Transverse colon (tissue), 4 donors: Measurements from ENCODE around the gene HEG1. TPM values are rescaled to one million over a fixed set of nuclear protein-coding genes. Genes with fewer than 3 reads are reported as not detected.

Experiments used
- DNase-seq: peaks from one replicate; pipeline ENCODE4 v3.0.0-alpha.2; 2019
- H3K27ac ChIP-seq, 4 donors: fragments of 200-600 bp; sonication (generic); 2 replicates each; pipeline ENCODE4 v1.5.1; 2016 to 2018; ENCODE audit warnings: inconsistent platforms in 4 of 4
- H3K27me3 ChIP-seq: fragments of 200-600 bp; sonication (generic); 2 replicates; pipeline ENCODE4 v1.5.1; 2017; ENCODE audit warnings: inconsistent platforms
- H3K36me3 ChIP-seq, 4 donors: fragments of 200-600 bp; sonication (generic); 2 replicates each; pipeline ENCODE4 v1.5.1; 2017 to 2019; ENCODE audit warnings: inconsistent platforms in 4 of 4
- H3K4me1 ChIP-seq, 4 donors: fragments of 200-600 bp; sonication (generic); 2 replicates each; pipeline ENCODE4 v1.5.1; 2017 to 2020; ENCODE audit warnings: inconsistent platforms in 4 of 4
- H3K4me3 ChIP-seq, 4 donors: fragments of 200-600 bp; sonication (generic); 1 replicate in 1 of 4; 2 replicates in 3 of 4; pipeline versions ENCODE4 v1.5.1 to v1.6.1; 2017 to 2019; ENCODE audit warnings: inconsistent platforms in 4 of 4
- H3K9me3 ChIP-seq, 2 donors: fragments of 200-600 bp; sonication (generic); 2 replicates each; pipeline ENCODE4 v1.5.1; 2017 to 2019; ENCODE audit warnings: inconsistent platforms in 2 of 2
- EP300 ChIP-seq: sonication (generic); formaldehyde crosslinking; IDR thresholded peaks from one replicate; pipeline ENCODE4 v1.6.1; 2017; ENCODE audit warnings: antibody characterized with exemption, low read depth
- POLR2A ChIP-seq: fragments of 450-650 bp; IDR thresholded peaks from one replicate; pipeline ENCODE4 v1.6.1; 2016; ENCODE audit warnings: antibody characterized with exemption, mild to moderate bottlenecking, moderate library complexity
- POLR2AphosphoS5 ChIP-seq, 3 donors: sonication (generic); formaldehyde crosslinking; IDR thresholded peaks; one replicate each; pipeline ENCODE4 v1.6.1; 2016; ENCODE audit warnings: antibody characterized with exemption in 3 of 3
- WGBS, 2 donors: methylation state at CpG; one replicate each; pipeline ENCODE4 v1.1.5; 2018; ENCODE audit warnings: low coverage in 1 of 2; 5-methylcytosine and 5-hydroxymethylcytosine counted together
- in situ Hi-C, 4 donors: fragments of 200-750 bp; cut with MboI; loops; one replicate each; pipeline versions ENCODE4 v1.15.0 to v1.15.1; 2017; ENCODE audit warnings: low sequenced_read_pairs in 3 of 4, low pct_ligation_motif_present in 1 of 4, low pct_unique_long_range_greater_than_20kb in 1 of 4
- intact Hi-C: fragments of 100-400 bp; cut with DNase I; formaldehyde crosslinking; loops from one replicate; pipeline ENCODE4 v1.15.1; 2023; ENCODE audit warnings: low total_unique reads
- total RNA-seq, 4 donors: library from RNA; depleted of rRNA; stranded (reverse); fragments of >200 nt; gene quantifications; one replicate each; pipeline ENCODE4 v1.1.0, GENCODE V29; 2016
- TF ChIP-seq, protein P1 (sequence below), 5 experiments: fragments of 200-600 bp in 3 of 5; fragments of 450-650 bp in 2 of 5; sonication (generic) in 3 of 5; IDR thresholded peaks; 1 replicate in 2 of 5; 2 replicates in 3 of 5; pipeline ENCODE4 v1.5.1; 2016 to 2017; ENCODE audit warnings: antibody characterized with exemption in 5 of 5, inconsistent platforms in 3 of 5, mild to moderate bottlenecking in 2 of 5, moderate library complexity in 1 of 5

HEG1 gene
- total RNA-seq, 4 donors from 2014 or later = 8.9 to 97.3 (median 10.6) TPM

DNA sequence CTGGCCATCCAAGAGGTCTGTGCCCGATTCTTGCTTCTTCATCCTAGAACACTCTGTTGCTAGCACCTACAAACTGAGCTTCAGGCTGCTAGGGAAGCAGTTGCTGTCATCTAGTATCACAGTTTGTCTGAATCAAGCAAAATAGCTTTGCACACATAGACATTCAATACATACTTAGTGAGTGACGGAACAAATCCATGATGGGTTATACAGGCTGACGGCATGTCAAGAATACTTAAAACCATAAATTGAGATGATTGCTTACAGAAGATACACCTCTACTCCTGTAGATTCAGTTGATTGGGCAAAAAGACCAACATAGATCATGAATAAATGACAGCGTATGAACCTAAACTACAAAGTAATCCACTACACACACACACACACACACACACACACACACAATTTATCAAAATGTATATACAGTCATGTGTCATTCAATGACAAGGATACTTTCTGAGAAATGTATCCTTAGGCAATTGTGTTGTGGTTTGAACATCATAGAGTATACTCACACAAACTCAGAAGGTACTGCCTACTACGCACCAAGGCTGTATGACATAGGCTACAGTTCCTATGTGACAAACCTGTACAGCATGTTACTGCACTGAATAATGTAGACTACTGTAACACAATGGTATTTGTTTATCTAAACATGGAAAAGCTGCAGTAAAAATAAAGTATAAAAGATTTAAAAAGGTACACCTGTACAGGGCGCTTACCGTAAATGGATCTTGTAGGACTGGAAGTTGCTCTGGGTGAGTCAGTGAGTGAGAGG lies 14.4 kb upstream of the HEG1 start:
- intact Hi-C loops = no loop called here
- Histone ChIP-seq H3K27ac (no peak overlapping the region), H3K9me3 (no peaks in the 10 kb centered on the region), H3K36me3 (no peaks in the 10 kb centered on the region), H3K4me3 (no peak overlapping the region), H3K27me3 (no peaks in the 10 kb centered on the region), H3K4me1 (no peaks in the 10 kb centered on the region)
- 97 to 100% methylated on average over 5 to 7 of the region's 7 CpGs for WGBS, 2 donors
- no peak for TF ChIP-seq EP300
- TF ChIP-seq POLR2A = no peak
- TF ChIP-seq, protein P1, sequence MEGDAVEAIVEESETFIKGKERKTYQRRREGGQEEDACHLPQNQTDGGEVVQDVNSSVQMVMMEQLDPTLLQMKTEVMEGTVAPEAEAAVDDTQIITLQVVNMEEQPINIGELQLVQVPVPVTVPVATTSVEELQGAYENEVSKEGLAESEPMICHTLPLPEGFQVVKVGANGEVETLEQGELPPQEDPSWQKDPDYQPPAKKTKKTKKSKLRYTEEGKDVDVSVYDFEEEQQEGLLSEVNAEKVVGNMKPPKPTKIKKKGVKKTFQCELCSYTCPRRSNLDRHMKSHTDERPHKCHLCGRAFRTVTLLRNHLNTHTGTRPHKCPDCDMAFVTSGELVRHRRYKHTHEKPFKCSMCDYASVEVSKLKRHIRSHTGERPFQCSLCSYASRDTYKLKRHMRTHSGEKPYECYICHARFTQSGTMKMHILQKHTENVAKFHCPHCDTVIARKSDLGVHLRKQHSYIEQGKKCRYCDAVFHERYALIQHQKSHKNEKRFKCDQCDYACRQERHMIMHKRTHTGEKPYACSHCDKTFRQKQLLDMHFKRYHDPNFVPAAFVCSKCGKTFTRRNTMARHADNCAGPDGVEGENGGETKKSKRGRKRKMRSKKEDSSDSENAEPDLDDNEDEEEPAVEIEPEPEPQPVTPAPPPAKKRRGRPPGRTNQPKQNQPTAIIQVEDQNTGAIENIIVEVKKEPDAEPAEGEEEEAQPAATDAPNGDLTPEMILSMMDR (IDR thresholded peaks at IDR 0.05) = no peak
- no peak for TF ChIP-seq POLR2AphosphoS5 (IDR thresholded peaks at IDR 0.05)
- no peak for DNase-seq
- in situ Hi-C loops = no loop called here

DNA sequence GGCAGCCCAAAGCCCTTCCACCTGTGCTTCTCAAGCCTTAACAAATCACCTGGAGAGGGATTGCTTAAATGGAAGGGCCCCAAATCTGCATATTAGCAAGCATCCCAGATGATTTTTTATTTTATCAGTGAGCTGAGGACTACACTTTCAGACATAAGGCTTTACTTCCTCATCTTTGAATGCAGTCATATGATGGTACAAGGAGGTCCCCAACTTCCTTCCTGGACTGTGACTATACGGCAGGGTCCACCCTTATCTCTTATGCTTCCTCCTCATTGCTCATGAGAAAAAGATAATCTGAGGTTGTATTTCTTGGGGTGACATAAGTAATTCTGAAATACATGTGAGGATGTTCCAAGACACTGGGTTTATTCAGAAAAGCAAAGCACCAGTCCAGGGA lies 13.7 kb upstream of the HEG1 start:
- TF ChIP-seq EP300 = no peak
- TF ChIP-seq POLR2A = no peak
- TF ChIP-seq, protein P1 (IDR thresholded peaks at IDR 0.05) = no peak
- no peak for TF ChIP-seq POLR2AphosphoS5 (IDR thresholded peaks at IDR 0.05)
- Histone ChIP-seq H3K36me3 (no peaks in the 10 kb centered on the region), H3K9me3 (no peaks in the 10 kb centered on the region), H3K27ac (no peak overlapping the region), H3K4me3 (no peak overlapping the region), H3K27me3 (no peaks in the 10 kb centered on the region), H3K4me1 (no peaks in the 10 kb centered on the region)
- no peak for DNase-seq
- in situ Hi-C loops (no loop called here), intact Hi-C loops (no loop called here)
- WGBS, 2 donors = 48 to 80% methylated on average over 1 of the region's 1 CpG

DNA sequence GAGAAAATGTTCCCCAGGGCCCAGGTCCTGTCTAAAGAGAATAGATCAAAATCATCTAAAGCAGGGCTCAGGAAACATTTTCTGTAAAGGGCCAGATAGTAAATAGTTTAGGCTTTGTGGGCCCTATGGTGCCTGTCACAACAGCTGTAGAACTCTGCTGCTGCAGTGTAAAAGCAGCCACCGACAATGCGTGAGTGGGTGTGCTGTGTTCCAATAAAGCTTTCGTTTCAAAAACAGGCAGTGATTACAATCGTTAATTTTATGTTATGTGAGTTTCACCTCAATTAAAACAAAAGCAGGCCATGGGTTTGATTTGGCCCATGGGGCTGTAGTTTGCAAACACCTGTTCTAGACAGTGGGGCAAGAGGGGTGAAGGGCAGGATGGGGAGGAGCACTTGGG lies 12.5 kb upstream of the HEG1 start:
- no peak for DNase-seq
- Histone ChIP-seq H3K27ac (no peak overlapping the region), H3K4me1 (peaks cover 0 to 3% (median 2%) of the 10 kb centered on the region in 4 donors), H3K9me3 (no peaks in the 10 kb centered on the region), H3K36me3 (no peaks in the 10 kb centered on the region), H3K4me3 (no peak overlapping the region), H3K27me3 (no peaks in the 10 kb centered on the region)
- WGBS, 2 donors = 83 to 100% methylated on average over 2 to 4 of the region's 4 CpGs
- in situ Hi-C loops = no loop called here
- intact Hi-C loops = no loop called here
- TF ChIP-seq POLR2A = no peak
- TF ChIP-seq, protein P1 (IDR thresholded peaks at IDR 0.05) = no peak
- TF ChIP-seq POLR2AphosphoS5 (IDR thresholded peaks at IDR 0.05) = no peak
- no peak for TF ChIP-seq EP300

DNA sequence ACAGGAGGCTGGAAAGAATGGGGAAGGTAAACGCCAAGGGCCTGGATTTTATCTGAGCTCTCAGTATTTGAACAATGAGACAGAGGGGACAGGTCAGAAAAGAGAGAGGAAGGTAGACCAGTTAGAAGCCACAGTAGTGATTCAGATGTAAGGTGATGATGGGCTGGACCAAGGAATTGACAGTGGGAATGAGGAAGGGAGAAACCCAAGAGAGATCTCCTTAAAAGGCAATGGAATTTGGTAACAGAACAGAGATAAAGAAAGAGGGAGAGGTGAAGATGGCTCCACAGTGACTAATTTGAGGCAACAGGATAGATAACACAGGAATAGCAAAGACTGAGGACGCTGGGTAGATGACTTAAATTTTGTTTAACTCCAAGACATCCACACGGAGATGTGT lies 11.4 kb upstream of the HEG1 start:
- no peak overlapping the region for H3K27ac ChIP-seq
- H3K27me3 ChIP-seq = no peaks in the 10 kb centered on the region
- TF ChIP-seq POLR2AphosphoS5 (IDR thresholded peaks at IDR 0.05) = no peak
- TF ChIP-seq EP300 = no peak
- TF ChIP-seq POLR2A = no peak
- TF ChIP-seq, protein P1 (IDR thresholded peaks at IDR 0.05) = no peak
- no peak for DNase-seq
- in situ Hi-C loops (no loop called here), intact Hi-C loops (no loop called here)
- no peak overlapping the region for H3K4me3 ChIP-seq
- peaks cover 4 to 13% (median 5%) of the 10 kb centered on the region in 4 donors for H3K4me1 ChIP-seq
- H3K9me3 ChIP-seq = no peaks in the 10 kb centered on the region
- no peaks in the 10 kb centered on the region for H3K36me3 ChIP-seq
- WGBS, 2 donors = 79 to 81% methylated on average over 3 of the region's 3 CpGs
